Measurements from ENCODE around the gene NCBP2L.

DNA sequence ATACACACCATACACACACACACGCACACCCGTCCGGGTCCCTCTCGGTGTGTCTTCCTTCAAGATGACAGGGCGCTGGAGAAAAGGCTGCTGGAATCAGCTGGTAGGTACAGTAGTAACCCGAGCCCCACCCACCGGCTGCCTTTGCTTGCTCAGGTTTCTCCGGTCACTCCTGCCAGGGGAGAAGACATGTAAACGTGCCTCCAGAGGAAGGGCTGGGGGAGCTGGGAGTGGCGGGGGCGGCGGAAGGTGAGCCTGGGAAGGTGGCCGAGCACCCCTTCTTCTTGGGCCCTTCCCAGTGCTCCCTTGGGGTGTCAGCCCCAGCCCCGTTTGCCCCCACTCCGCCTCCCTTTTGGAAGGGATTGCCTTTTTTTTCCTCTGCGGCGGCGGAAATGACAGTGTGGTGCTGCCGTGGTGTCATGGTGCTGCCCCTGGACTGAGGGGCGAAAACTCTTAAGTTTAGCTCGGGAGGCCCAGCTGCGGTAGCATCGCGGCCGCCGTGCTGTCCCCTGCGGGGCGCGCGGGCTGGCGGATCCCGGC, 48.2 kb downstream of the NCBP2L start, which contains the start of gene MID2:
- TF ChIP-seq, protein P1, sequence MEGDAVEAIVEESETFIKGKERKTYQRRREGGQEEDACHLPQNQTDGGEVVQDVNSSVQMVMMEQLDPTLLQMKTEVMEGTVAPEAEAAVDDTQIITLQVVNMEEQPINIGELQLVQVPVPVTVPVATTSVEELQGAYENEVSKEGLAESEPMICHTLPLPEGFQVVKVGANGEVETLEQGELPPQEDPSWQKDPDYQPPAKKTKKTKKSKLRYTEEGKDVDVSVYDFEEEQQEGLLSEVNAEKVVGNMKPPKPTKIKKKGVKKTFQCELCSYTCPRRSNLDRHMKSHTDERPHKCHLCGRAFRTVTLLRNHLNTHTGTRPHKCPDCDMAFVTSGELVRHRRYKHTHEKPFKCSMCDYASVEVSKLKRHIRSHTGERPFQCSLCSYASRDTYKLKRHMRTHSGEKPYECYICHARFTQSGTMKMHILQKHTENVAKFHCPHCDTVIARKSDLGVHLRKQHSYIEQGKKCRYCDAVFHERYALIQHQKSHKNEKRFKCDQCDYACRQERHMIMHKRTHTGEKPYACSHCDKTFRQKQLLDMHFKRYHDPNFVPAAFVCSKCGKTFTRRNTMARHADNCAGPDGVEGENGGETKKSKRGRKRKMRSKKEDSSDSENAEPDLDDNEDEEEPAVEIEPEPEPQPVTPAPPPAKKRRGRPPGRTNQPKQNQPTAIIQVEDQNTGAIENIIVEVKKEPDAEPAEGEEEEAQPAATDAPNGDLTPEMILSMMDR (IDR thresholded peaks at IDR 0.05 in 4 of 5, conservative IDR thresholded peaks at IDR 0.05 in 1 of 5), result no peak
- peak; percentile 58 to 68 for TF ChIP-seq POLR2A (IDR thresholded peaks at IDR 0.05)

Data from gastrocnemius medialis (tissue), 4 donors.